HEK293 (cell line): ENCODE data around the gene RTBDN.
"Not testable (repeated sequence)": the region's sequence is repeated elsewhere in the genome, so short reads cannot be mapped to it uniquely, and the experiment has no call there.

Source experiments
- CTCF ChIA-PET: fragments of 350-600 bp; formaldehyde crosslinking; extraction: SDS; loops from one replicate; lab custom pipeline; 2021; ENCODE audit warnings: antibody characterized with exemption; lab: Yijun Ruan, JAX
- POLR2A ChIA-PET: fragments of 300-600 bp; formaldehyde crosslinking; extraction: SDS; loops from one replicate; lab custom pipeline; 2020; ENCODE audit warnings: antibody characterized with exemption, inconsistent platforms; lab: Yijun Ruan, JAX
- H3K27ac ChIP-seq: fragments of 200-500 bp; sonication (Bioruptor generic); 2 replicates; pipeline ENCODE4 v1.5.1; 2014; ENCODE audit warnings: low read depth, low read length, control low read depth, inconsistent platforms; ENCODE audit errors: extremely low read depth
- H3K36me3 ChIP-seq, 2 experiments: fragments of 200-500 bp in 1 of 2; sonication (Bioruptor generic) in 1 of 2; 1 replicate in 1 of 2; 2 replicates in 1 of 2; pipeline ENCODE4 v1.5.1; 2014 to 2017; ENCODE audit warnings: inconsistent platforms in 2 of 2, low read length in 2 of 2; ENCODE audit not compliant: control insufficient read depth in 2 of 2, insufficient read depth in 1 of 2
- H3K4me1 ChIP-seq: fragments of 200-500 bp; sonication (Bioruptor generic); 2 replicates; pipeline ENCODE4 v1.5.1; 2014; ENCODE audit warnings: mild to moderate bottlenecking, low read length, inconsistent platforms; ENCODE audit not compliant: control insufficient read depth, insufficient read depth
- H3K4me3 ChIP-seq: 2 replicates; pipeline ENCODE4 v1.5.1; 2011; ENCODE audit warnings: low read depth, mild to moderate bottlenecking, control low read depth, low read length, moderate library complexity
- H3K9me3 ChIP-seq: fragments of 200-500 bp; sonication (Bioruptor generic); 2 replicates; pipeline ENCODE4 v1.5.1; 2014; ENCODE audit warnings: low read depth, low read length, inconsistent platforms; ENCODE audit not compliant: control insufficient read depth, insufficient read depth
- EGR2 ChIP-seq: fragments of 450-650 bp; formaldehyde crosslinking; IDR thresholded peaks from 2 replicates; pipeline ENCODE4 v1.5.1; 2016; ENCODE audit warnings: low read depth, missing biosample characterization, missing genetic modification characterization
- KLF1 ChIP-seq: fragments of 450-650 bp; formaldehyde crosslinking; IDR thresholded peaks from 2 replicates; pipeline ENCODE4 v1.5.1; 2016; ENCODE audit warnings: missing biosample characterization, missing genetic modification characterization
- KLF17 ChIP-seq: fragments of 450-650 bp; formaldehyde crosslinking; IDR thresholded peaks from 2 replicates; pipeline ENCODE4 v1.5.1; 2016; ENCODE audit warnings: missing biosample characterization, missing genetic modification characterization
- SP2 ChIP-seq: fragments of 450-650 bp; formaldehyde crosslinking; IDR thresholded peaks from 2 replicates; pipeline ENCODE4 v1.5.1; 2016; ENCODE audit warnings: missing biosample characterization, missing genetic modification characterization
- SP7 ChIP-seq: fragments of 450-650 bp; formaldehyde crosslinking; IDR thresholded peaks from 2 replicates; pipeline ENCODE4 v1.5.1; 2016; ENCODE audit warnings: missing biosample characterization, missing genetic modification characterization
- ZBTB17 ChIP-seq: fragments of 450-650 bp; formaldehyde crosslinking; IDR thresholded peaks from 2 replicates; pipeline ENCODE4 v1.5.1; 2016; ENCODE audit warnings: missing biosample characterization, missing genetic modification characterization
- ZBTB48 ChIP-seq: fragments of 450-650 bp; formaldehyde crosslinking; IDR thresholded peaks from 2 replicates; pipeline ENCODE4 v1.5.1; 2016; ENCODE audit warnings: missing biosample characterization, missing genetic modification characterization
- ZNF239 ChIP-seq: fragments of 450-650 bp; formaldehyde crosslinking; IDR thresholded peaks from 2 replicates; pipeline ENCODE4 v1.5.1; 2016; ENCODE audit warnings: missing biosample characterization, missing genetic modification characterization
- ZNF266 ChIP-seq: fragments of 450-650 bp; formaldehyde crosslinking; IDR thresholded peaks from 2 replicates; pipeline ENCODE4 v1.5.1; 2016; ENCODE audit warnings: missing biosample characterization, missing genetic modification characterization, low read depth
- ZNF274 ChIP-seq, 2 experiments: fragments of 200-500 bp in 1 of 2; fragments of 450-650 bp in 1 of 2; sonication (Bioruptor generic) in 1 of 2; formaldehyde crosslinking in 1 of 2; IDR thresholded peaks; 2 replicates each; pipeline versions ENCODE4 v1.5.1 to v1.6.1; 2014 to 2016; ENCODE audit warnings: borderline replicate concordance in 1 of 2, inconsistent platforms in 1 of 2, low read length in 1 of 2, missing biosample characterization in 1 of 2, missing genetic modification characterization in 1 of 2
- ZNF302 ChIP-seq: fragments of 450-650 bp; formaldehyde crosslinking; IDR thresholded peaks from 2 replicates; pipeline ENCODE4 v1.5.1; 2016; ENCODE audit warnings: missing biosample characterization, missing genetic modification characterization, low read depth
- ZNF362 ChIP-seq: fragments of 450-650 bp; formaldehyde crosslinking; IDR thresholded peaks from 2 replicates; pipeline ENCODE4 v1.5.1; 2016; ENCODE audit warnings: missing biosample characterization, missing genetic modification characterization
- ZNF521 ChIP-seq: fragments of 450-650 bp; formaldehyde crosslinking; IDR thresholded peaks from 2 replicates; pipeline ENCODE4 v1.5.1; 2017; ENCODE audit warnings: missing biosample characterization, mild to moderate bottlenecking, missing genetic modification characterization
- ZNF580 ChIP-seq: fragments of 450-650 bp; formaldehyde crosslinking; IDR thresholded peaks from 2 replicates; pipeline ENCODE4 v1.5.1; 2016; ENCODE audit warnings: missing biosample characterization, missing genetic modification characterization
- TF ChIP-seq, protein P1 (sequence below): fragments of 450-650 bp; formaldehyde crosslinking; IDR thresholded peaks from 2 replicates; pipeline ENCODE4 v1.5.0; 2017; ENCODE audit warnings: missing biosample characterization, missing genetic modification characterization, borderline replicate concordance

Gene RTBDN

DNA sequence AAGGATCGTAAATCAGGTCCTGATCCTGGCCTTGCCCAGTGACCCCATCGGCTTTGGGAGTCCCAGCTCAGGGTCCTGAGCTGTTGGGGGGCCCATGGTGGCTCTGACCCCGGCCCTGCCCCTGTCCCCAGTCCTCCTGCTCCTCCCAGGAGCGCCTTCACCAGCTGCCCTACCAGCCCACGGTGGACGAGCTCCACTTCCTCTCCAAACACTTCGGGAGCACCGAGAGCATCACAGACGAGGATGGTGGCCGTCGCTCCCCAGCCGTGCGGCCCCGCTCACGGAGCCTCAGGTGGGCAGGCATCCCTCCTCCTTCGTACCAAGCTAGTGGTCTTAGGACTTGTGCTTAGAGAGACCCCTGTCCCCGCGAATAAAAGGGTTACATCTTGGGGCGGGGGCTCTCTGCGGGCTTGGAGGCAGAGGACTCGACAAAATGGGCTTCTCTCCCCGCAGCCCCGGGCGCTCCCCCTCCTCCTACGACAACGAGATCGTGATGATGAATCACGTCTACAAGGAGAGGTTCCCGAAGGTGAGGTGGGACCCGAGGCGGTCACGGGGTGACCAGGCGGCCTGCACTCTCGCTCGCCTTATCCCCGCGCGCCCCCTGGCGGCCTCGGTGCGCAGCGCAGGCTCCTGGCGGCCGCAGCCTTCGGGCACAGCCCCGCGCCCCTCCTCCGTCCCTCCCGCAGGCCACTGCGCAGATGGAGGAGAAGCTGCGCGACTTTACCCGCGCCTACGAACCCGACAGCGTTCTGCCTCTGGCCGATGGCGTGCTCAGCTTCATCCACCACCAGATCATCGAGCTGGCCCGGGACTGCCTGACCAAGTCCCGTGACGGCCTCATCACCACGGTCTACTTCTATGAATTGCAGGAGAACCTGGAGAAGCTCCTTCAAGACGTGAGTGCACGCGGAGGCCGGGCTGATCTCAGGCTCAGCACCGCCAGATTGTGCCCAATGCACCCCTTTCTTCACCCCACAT is 13.1 kb upstream of the RTBDN start (continued):
- TF ChIP-seq SP7 (tag by site-specific recombination): peak; percentile 73
- TF ChIP-seq EGR2 (tag by site-specific recombination): 0 out of 2 replicates have a peak, but pooled peaks have one; percentile 39
- peak; percentile 72 for TF ChIP-seq ZBTB17 (tag by site-specific recombination)

DNA sequence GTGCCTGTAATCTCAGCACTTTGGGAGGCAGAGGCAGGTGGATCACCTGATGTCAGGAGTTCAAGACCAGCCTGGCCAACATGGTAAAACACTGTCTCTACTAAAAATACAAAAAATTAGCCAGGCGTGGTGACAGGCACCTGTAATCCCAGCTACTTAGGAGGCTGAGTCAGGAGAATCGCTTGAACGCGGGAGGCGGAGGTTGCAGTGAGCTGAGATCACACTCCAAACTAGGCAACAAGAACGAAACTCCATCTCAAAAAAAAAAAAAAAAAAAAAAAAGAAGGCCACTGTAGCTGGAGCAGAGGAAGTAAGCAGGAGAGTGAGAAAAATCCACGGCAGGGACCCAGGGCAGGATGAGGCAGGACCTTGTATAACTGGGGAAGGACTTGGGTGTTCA is 12.2 kb upstream of the RTBDN start:
- not testable (repeated sequence) for H3K4me3 ChIP-seq, H3K4me1 ChIP-seq, H3K36me3 ChIP-seq, H3K9me3 ChIP-seq, H3K27ac ChIP-seq
- peak; percentile 62 for TF ChIP-seq ZNF362 (tag by site-specific recombination)
- ChIA-PET POLR2A (interaction anchor here (0.7 to 1.3 kb wide), 2 partner anchors 48 to 55 kb away, joined by 4 to 5 read pairs; partner anchors contain the start of gene JUNB), CTCF (interaction anchor here (0.5 to 7.2 kb wide), 30 partner anchors 8 to 923 kb away, joined by 3 to 62 read pairs (median 7); partner anchors contain the start of genes DNASE2, JUNB, RTBDN and THSD8)

DNA sequence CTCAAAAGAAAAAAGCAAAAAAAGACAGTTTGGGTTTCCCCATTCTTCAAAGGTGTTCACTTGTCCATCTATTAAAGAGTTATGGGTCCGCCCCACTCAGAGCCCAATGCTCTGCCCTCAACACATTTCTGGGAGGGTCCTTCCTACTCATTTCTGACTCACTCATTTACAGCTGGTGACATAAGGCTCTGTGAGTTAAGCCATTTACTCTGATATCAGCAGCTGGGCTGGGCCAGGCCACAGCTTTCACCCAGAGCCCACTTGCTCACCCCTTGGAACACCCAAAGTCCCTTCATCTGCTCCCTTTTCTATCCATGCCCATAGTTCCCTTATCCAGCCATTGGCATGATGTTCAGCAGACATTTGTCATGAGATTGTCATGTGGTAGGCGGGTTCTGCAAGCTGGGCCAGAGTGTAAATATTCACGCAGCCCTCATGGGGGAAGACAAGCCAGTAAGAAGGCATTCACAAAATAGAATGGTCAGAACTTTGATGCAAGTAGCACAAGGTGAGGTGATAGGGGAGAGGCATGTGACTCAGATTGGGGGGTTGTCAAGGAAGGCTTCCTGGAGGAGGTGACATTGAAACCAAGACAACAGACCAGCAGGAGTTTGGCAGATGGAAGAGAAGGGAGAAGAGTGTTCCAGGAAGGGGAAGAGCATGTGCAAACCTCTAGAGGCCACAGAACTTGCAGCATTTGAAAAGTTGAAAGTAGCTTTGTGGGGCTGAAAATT is 9.8 kb upstream of the RTBDN start:
- Histone ChIP-seq H3K27ac (no peak overlapping the region), H3K36me3 (no peaks in the 10 kb centered on the region), H3K4me1 (no peaks in the 10 kb centered on the region), H3K4me3 (no peak overlapping the region), H3K9me3 (no peaks in the 10 kb centered on the region)
- ChIA-PET CTCF (interaction anchor here (0.5 to 7.2 kb wide), 7 partner anchors 10 to 109 kb away, joined by 3 to 62 read pairs (median 4); partner anchors contain the start of gene RTBDN), POLR2A (no interaction called here)
- TF ChIP-seq EGR2 (tag by site-specific recombination) (peak; percentile 25; the same call in 1 of the 2 replicates), SP2 (tag by site-specific recombination) (peak; percentile 44), ZBTB17 (tag by site-specific recombination) (peak; percentile 66), ZNF521 (no peak), KLF17 (tag by site-specific recombination) (peak; percentile 63; the same call in 1 of the 2 replicates), ZNF580 (tag by site-specific recombination) (0 out of 2 replicates have a peak, but pooled peaks have one; percentile 41)

DNA sequence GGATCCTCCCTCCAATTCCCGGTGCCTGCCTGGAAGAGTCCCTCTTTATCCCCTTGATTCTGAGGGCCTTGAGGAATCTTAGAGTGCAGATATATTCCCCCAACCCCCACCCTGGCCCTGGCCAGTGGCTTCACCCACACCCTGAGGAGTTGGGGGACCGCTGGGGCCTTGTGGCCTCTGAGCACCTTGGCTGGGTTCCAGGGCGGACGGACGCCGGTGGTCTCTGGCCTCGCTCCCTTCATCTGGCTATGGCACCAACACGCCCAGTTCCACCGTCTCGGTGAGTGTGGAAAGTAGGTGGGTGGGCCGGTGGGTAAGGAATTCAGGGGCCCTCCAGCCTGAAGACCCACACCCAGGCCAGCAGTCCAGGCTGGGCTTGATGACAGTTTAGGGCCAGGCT is 8.9 kb upstream of the RTBDN start:
- H3K27ac ChIP-seq: no peak overlapping the region
- TF ChIP-seq ZNF239 (no peak), ZNF302 (tag by site-specific recombination) (no peak), KLF1 (tag by site-specific recombination) (no peak), SP7 (tag by site-specific recombination) (no peak), ZBTB48 (tag by site-specific recombination) (no peak), ZNF274 (IDR thresholded peaks at IDR 0.05; ENCODE audit: low read length) (no peak), ZNF274 (tag by site-specific recombination; IDR thresholded peaks at IDR 0.05; ENCODE audit: borderline replicate concordance) (no peak), ZNF266 (no peak)
- TF ChIP-seq, protein P1, sequence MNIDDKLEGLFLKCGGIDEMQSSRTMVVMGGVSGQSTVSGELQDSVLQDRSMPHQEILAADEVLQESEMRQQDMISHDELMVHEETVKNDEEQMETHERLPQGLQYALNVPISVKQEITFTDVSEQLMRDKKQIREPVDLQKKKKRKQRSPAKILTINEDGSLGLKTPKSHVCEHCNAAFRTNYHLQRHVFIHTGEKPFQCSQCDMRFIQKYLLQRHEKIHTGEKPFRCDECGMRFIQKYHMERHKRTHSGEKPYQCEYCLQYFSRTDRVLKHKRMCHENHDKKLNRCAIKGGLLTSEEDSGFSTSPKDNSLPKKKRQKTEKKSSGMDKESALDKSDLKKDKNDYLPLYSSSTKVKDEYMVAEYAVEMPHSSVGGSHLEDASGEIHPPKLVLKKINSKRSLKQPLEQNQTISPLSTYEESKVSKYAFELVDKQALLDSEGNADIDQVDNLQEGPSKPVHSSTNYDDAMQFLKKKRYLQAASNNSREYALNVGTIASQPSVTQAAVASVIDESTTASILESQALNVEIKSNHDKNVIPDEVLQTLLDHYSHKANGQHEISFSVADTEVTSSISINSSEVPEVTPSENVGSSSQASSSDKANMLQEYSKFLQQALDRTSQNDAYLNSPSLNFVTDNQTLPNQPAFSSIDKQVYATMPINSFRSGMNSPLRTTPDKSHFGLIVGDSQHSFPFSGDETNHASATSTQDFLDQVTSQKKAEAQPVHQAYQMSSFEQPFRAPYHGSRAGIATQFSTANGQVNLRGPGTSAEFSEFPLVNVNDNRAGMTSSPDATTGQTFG (tag by site-specific recombination): no peak
- TF ChIP-seq, all 188 proteins: peak for 0
- ChIA-PET CTCF (interaction anchor here (1.2 to 7.2 kb wide), 2 partner anchors 78 to 83 kb away, joined by 3 to 62 read pairs; no protein-coding TSS in a partner anchor), POLR2A (no interaction called here)
- no peaks in the 10 kb centered on the region for H3K9me3 ChIP-seq
- H3K4me3 ChIP-seq: no peak overlapping the region
- no peaks in the 10 kb centered on the region for H3K36me3 ChIP-seq
- H3K4me1 ChIP-seq: no peaks in the 10 kb centered on the region
